DMS53 treated with DMSO at 0.1 percent for 48 hours (cell line): ENCODE results near the gene PACS1.

Source experiments
- DNase-seq: peaks from one replicate; lab custom pipeline; 2025; ENCODE audit not compliant: unreplicated experiment; lab: John Stamatoyannopoulos, UW

Gene PACS1

DNA sequence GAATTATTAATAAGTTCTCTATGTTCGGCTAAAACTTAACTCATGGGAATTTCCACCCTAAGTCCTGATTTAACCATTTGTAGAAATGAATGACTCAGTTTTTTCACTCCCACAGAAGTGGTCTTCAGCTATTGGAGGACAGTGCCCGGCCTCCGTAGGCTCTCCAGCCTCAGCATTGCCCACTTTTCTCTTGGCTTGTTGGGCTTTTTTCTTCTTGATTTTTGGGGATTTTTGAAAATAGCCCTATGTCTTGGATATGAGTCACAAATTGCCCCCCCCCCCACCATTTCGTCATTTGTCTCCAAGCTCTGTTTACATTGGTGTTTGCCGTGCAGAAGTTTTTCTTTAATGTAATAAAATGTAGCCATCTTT is 66.7 kb downstream of the PACS1 start:
- no peak for DNase-seq

DNA sequence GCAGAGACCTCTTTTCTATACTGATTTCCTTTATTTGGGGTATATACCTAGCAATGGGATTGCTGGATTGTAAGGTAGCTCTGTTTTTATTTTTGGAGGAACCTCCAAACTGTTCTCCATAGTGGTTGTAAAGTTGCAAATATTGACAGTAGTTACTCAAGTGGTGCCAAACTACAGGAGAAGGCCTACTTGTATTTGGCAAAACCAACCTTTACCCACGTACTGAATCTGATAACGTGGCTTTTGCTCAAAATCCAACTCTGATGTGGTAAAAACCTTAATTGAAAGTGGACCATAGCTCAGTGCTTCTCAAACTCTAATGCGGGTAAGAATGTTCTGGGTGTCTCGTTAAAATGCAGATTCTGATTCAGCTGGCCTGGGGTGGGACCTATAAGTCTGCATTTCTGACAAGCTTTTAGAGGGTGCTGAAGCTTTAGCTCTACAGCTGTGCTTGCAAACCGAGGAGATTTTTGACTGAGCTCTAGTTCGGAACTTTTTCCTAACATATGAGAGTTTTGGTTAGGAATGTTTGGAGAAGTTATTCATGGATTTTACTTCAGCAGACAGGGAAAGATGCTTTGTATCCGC is 69.8 kb downstream of the PACS1 start:
- DNase-seq = no peak

DNA sequence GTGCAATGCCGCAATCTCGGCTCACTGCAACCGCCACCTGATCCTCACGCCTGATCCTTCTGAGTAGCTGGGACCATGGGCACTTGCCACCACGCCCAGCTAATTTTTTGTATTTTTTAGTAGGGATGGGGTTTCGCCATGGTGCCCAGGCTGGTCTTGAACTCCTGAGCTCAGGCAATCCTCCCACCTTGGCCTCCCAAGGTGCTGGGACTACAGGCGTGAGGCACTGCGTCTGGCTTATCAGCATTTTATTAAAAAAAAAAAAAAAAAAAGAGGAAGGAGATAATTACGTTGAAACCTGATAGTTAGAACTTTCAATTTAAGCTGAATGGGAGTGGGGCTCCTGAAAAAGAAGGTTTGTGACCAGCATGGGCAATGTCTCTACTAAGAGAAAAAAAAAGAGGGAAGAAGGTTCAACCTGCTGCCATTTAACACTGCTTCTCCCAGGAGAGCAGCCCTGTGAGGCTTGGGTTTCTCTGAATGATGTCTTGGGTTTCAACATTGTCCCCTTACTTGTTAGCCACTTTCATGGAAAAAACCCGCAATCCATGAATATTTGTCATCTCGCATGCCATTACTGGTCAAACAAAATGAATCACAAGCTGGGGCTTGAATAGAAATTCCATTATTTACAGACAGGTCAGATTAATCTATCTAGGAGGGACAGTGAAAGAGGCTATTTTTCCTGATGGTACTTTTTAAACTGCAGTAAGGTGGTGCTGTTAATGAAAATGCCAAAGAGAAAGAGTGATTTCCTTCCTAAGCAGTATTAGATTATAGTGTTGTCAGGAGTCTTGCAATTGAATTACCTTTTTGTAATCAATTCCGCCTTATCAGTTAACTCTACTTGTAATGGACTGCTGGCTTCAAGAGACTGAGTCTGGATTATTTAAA is 72.5 kb downstream of the PACS1 start:
- no peak for DNase-seq

DNA sequence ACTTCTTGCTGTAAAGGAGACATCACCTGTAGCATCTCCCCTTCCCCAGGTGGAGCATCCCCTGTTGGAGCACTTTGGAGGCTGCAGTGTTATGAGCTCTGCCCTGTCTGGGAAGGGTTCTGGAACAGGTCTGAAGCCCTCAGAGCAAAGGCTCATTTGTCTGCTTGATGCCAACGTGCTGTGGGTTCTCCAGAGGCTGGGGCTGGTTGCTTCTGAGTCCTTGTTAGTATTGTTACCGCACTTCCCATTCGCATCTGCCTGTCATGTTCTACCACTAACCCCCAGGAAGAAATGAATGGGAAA is 73.1 kb downstream of the PACS1 start:
- DNase-seq = no peak

DNA sequence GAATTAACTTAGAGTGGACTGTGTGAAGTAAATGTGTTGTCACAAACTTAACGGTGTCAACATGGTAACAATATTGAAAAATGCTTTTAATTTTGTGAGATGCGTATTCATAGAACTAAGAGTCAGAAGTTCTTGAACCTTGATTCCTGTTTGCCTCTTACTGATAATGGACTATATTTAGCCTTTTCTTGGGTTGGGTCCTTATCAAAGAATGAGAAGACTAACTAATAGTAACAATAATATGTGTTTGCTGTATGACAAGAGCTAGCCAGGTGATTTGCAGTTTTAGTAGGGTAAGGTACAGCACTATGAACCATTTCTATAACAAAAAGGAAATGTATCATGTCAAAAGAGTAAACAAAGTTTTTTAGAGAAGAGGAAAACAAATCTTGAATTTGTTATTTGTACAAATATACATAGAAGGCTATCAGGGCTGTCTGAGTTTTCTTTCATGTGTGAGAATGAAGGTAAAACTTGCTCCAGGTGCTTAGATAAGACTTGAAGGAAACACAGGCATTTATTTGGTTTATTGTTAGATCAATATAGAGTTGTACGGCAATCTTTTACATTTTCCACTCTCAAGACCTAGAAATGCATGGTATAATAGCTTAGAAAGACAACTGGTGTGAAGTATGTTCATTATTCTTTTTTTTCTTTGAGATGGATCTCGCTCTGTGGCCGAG is 74.1 kb downstream of the PACS1 start:
- DNase-seq = no peak

DNA sequence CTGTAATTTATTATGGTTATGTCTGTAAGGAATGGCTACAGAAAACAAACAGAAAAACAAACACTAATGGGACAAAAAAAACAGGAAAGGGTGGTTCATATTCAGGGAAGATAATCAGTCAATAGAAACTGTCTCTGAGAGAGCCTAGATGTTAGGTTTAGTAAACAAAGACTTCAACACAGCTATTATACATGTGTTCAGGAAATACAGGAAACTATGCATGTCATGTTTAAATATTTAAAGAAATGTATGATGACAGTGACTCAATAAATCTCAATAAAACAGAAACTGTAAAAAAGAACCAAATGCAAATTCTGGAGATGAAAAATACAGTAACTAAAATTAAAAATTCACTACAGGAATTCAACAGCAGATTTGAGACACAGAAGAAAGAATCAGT is 76.0 kb downstream of the PACS1 start:
- DNase-seq = peak; percentile 42

DNA sequence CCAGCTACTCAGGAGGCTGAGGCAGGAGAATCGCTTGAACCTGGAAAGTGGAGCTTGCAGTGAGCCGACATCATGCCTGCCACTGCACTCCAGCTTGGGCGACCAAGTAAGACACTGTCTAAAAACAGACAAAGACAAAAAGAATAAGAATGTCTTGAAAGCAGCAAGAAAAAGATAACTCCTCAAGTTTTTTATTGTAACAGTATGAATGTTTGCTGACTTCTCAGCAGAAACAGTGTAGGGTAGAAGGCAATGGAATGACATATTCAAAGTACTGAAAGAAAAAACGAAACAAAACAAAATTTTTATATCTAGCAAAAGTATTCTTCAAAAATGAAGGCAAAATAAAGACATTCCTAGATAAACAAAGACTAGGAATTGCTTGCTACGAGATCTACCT is 76.9 kb downstream of the PACS1 start:
- no peak for DNase-seq

DNA sequence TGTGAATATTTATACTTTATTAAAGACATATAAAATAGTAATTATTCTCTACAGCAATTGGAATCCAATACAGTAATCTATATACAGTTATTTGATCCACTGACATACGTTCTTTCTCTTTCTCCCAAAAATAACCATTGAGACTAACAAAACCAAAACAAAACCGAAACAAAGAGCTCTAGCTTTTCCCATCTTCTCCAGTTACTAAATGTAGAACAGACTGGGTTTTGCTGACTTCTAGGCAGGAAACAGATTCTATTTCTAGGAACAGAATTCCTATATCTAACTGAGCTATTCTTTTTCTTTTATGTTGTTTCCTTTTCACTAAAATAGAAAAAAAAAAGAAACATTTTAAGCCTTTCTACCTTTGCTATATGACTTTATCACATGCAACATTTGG is 80.1 kb downstream of the PACS1 start:
- DNase-seq = no peak

DNA sequence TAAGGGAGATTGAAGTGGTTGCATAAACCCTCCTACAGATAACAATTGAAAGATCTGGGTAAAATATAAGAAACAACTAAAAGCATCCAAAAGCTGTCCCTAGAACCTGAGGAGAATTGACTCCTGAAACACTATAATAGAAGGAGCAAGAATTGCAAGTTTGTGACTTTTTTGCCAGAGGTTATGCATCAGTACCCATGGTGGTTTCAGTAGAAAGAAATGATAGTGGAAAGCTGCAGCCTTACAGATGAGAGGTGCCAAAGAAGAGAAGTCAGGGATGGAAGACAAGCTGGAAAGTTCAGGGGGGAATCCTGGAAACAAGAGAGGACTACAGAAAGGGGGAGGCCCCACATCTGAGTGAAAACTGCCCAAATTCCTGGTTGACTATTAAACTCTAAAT is 80.7 kb downstream of the PACS1 start:
- DNase-seq = no peak

DNA sequence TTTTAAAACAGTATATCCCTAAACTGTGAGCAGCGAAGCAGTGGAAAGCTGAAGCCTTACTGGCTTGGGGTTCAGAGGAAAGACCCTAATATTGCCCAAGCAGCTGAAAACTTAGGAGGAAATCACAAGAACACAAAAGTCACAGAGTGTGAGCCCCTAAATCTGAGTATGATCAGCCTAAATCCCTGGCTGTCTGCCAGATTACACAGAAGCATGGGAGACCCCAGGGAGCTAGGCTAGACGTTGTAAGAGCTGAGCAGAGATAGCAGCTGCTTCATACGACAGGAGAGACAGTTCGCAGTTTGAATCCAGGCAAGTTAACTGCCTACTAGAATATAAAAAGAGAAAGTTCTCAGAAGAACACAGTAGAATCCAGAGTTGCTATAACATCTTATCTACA is 81.2 kb downstream of the PACS1 start:
- DNase-seq = no peak

DNA sequence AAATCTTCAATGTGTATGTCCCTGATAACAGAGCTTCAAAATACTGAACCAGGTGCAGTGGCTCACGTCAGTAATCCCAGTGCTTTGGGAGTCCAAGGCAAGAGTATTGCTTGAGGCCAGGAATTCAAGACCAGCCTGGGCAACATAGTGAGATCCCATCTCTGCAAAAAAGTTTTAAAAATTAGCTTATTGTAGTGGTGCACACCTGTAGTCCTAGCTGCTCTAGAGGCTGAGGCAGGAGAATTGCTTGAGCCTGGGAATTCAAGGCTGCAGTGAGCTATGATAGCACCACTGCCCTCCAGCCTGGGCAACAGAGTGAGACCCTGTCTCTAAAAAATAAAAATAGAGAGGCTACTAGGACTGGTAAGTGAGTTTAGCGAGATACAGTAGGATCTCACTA is 84.0 kb downstream of the PACS1 start:
- DNase-seq = no peak

DNA sequence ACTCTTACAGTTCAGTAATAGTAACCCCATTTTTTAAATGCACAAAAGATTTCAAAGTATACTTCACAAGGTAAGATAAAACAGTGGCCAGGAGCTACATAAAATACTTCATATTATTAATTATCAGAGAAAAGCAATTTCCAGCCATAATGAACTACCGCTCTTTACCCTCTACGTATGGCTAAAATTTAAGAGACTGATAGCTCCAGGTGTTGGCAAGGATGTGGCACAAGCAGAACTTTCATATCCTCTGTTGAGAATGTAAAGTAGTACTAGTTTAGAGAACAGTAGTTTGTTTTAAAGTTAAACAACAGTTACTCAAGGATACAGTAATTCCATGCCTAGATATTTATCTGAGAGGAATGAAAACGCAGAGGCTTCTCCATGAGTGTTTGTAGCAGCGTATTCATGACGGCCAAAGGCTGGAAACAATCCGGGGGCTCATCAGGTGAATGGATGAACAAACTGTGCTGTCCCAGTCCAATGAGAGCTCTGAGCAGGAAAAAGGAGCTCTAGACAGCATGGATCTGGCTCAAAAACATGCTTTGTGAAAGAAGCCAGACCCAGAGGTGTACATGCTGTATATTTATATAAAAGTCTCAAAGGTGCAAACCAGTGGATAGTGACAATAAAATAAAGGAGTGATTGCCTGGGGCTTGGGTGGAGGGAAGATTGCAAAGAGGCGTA is 85.5 kb downstream of the PACS1 start:
- no peak for DNase-seq

DNA sequence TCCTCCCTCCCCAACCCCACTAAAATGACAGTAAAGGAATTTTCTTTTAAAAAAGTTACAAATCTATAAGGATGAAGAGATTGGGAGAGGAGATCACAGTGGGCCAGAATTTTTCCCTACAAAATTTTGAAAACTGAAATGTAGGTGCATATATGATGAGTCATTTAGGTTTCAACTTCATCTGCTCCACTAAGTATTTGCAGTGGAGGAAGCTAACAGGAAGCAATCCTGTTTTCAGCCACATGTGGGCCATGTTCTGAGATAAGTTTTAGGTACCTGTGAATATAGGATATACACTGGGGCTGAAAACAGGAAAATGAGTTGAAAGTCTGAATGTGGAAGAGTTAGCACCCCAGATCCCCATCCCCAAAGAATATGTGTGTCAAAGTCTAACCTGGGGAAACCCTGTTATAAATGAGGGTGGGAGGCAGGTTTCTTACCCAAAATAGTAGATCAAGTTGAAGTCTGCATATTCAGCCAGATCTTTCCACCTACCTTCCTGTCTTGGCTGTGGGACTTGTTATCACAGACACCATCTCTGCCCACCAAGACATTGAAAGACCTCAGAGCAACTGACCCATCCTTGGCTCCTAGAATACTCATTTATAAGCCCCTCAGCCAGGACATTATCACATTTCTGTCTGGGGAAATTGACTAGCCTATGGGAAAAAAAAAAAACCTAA is 87.3 kb downstream of the PACS1 start:
- DNase-seq = no peak

DNA sequence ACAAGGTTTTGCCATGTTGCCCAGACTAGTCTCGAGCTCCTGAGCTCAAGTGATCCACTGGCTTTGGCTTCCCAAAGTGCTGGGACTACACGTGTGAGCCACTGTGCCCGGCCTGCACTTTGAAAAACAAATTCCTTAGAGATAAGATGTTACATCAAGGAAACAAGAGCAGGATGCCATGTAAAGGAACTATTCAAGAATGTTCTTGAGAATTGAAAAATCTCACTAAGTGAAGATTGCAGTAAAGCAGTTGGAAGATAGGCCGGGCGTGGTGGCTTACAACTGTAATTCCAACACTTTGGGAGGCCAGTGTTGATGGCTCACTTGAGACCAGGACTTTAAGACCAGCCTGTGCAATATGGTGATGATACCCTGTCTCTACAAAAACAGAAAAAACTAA is 88.1 kb downstream of the PACS1 start:
- no peak for DNase-seq

DNA sequence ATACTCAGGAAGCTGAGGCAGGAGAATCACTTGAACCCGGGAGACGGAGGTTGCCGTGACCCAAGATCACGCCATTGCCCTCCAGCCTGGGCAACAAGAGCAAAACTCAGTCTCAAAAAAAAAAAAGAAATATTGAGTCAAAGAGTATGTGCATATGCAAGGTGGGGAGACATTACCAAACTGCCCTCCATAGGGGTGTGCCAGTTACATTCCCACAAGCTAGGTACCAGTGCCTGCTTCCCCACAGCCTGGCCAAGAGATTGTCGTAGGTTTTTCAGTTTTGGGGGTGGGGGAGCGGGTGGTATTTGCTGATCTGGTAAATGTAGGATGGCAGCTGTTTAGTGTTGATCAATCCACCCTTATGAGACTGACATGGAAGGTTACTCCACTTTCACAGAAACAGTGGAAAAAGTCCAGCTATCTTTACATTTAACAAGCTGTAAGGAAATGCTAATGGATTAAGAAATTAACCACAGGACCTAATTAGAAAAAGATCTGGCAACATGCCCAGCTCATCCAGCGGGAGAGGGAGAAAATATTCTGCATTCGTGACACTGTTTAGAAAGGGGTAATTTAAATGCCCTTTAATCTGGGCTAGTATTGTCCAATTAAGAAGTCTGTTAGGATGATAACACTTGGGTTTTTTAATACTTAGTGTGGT is 89.4 kb downstream of the PACS1 start:
- DNase-seq = no peak

DNA sequence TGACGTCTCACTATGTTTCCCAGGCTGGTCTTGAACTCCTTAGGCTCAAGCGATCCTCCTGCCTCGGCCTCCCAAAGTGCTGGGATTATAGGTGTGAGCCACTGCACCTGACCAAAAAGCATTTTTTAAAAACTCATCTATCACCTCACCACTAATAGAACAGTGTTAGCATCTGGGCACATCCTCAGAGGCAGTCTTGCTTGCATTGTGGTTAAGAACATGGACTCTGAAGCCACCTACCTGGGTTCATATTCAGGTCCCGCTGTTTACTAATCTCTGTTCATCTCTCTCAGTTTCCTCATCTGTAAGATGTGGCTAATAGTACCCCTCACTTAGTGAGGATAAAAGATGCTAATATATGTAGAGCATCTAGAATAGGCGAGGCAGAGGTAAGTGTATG is 90.6 kb downstream of the PACS1 start:
- no peak for DNase-seq

DNA sequence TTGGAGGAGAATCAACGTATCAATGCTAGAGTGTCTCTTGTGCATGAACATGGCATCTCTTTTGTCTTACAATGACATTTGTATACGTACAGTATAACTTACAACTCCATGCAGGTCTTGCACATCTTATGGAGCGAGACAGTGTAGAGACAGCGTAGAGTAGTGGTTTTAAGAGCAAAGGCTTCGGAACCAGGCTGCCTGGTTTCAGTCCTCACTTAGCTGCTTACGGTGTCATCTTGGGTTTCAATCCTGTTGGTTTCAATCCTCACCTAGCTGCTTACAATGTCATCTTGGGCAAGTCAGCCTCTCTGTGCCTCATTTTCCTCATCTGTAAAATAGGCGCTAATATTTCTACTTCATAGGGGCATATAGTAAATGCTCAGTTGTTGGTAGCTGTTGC is 98.2 kb downstream of the PACS1 start:
- no peak for DNase-seq

DNA sequence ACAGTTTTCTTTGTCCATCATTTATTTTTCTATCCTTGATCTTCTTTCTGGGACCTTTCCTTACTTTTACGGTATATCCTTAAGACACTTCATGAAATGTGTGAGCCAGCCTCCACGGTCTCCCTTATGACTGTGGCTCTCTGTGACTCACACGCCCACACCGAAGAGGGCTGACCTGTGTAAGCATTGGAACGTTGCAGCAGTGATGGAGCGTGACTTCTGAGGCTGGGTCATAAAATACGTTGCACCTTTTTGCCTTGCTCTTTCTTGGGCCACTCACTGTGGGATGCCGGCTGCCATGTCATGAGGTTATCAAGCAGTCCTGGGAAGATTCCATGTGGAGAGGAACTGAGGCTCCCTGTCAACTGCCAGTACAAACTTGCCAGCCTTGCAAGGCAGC is 102.1 kb downstream of the PACS1 start:
- DNase-seq = no peak

DNA sequence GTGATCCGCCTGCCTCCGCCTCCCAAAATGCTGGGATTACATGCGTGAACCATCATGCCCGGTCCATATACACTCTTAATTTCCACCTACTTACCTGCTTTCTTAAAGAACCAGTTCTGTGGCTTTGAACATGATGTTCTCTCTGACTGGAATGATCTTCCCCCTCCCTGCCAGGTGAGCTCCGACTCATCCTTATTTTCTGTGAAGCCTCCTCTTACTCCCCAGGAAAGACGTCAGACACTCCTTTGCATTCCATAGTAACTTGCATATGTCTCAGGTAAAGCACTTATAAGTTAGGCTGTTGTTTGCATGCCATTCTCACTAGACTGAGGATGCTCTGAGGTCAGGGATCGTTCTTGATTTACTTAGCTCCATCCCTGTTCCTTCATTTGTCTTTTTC is 106.6 kb downstream of the PACS1 start:
- no peak for DNase-seq

DNA sequence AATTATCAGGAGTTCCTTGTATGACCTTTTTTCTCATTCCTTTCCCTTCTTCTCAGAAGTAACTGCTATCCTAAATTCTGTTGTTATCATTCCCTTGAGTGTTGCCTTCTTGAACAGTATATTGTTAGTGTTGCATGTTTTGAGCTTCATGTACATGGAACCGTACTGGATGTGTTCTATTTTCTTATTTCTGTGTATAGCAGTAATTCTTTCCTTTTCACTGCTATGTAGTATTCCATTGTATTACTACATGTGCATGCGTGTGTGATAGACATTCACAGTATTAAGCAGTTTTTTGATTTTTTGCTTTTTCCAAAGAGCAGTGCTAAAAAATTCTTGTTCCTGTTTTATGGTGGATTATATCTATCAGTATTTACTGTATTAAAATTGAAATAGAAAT is 108.1 kb downstream of the PACS1 start:
- DNase-seq = no peak

DNA sequence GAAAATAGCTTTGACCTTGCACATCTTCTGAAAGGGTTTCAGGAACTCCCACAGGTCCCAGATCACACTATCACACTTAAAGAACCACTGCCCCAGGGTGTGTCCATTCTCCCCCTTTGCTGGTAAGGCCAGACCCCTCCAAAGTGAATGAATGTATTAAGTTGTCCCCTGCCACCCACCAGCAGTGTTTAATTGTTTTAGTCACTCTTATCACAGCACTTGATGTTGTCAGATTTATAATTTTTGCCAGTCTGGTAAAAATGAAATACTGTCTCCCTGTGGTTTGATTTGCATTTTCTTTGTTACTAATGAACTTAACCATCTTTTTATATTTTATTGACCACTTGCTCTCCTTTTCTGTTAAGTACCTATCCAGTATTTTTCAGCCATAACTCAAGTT is 108.8 kb downstream of the PACS1 start:
- no peak for DNase-seq
